Mammary epithelial cell (primary cell): Measurements from ENCODE around the gene PC.

Experiments
- EZH2 ChIP-seq: IDR thresholded peaks from 2 replicates; pipeline ENCODE4 v1.6.1; 2012; ENCODE audit warnings: low read length, inconsistent platforms, borderline replicate concordance
- TF ChIP-seq, protein P1 (sequence below), 2 donors: IDR thresholded peaks in 1 of 2; conservative IDR thresholded peaks in 1 of 2; 2 replicates each; pipeline ENCODE4 v1.5.1; 2011 to 2012; ENCODE audit warnings: inconsistent platforms in 2 of 2, low read length in 2 of 2, mild to moderate bottlenecking in 2 of 2, control low read depth in 1 of 2, low read depth in 1 of 2; ENCODE audit not compliant: insufficient read depth in 1 of 2; ENCODE audit errors: extremely low read depth in 1 of 2

DNA sequence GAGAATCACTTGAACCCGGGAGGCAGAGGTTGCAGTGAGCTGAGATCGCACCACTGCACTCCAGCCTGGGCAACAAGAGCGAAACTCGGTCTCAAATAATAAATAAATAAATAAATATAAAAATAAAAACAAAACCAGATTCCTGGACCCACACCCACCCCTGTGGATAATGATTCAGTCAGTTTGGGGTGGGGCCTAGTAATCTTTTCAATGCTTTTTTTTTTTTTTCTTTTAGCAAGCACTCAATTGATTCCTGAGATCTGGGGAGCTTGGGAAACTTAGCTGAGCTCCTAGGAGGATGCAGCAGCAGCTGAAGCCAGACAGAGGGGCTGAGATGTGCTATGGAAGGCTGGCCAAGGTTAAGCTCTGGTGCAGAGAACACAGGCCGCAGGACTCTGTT, 4.6 kb upstream of the PC start:
- TF ChIP-seq, protein P1, sequence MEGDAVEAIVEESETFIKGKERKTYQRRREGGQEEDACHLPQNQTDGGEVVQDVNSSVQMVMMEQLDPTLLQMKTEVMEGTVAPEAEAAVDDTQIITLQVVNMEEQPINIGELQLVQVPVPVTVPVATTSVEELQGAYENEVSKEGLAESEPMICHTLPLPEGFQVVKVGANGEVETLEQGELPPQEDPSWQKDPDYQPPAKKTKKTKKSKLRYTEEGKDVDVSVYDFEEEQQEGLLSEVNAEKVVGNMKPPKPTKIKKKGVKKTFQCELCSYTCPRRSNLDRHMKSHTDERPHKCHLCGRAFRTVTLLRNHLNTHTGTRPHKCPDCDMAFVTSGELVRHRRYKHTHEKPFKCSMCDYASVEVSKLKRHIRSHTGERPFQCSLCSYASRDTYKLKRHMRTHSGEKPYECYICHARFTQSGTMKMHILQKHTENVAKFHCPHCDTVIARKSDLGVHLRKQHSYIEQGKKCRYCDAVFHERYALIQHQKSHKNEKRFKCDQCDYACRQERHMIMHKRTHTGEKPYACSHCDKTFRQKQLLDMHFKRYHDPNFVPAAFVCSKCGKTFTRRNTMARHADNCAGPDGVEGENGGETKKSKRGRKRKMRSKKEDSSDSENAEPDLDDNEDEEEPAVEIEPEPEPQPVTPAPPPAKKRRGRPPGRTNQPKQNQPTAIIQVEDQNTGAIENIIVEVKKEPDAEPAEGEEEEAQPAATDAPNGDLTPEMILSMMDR (conservative IDR thresholded peaks at IDR 0.05 in 1 of 2, IDR thresholded peaks at IDR 0.05 in 1 of 2; ENCODE audit: extremely low read depth in 1 of 2, insufficient read depth in 1 of 2, low read depth in 1 of 2, low read length in 2 of 2) = no peak
- no peak for TF ChIP-seq EZH2
